Fibroblast of the aortic adventitia (primary cell): Measurements from ENCODE around the gene ZNF616. TPM values are rescaled to one million over a fixed set of nuclear protein-coding genes. Genes with fewer than 3 reads are reported as not detected.

Experiments
- DNase-seq: peaks from one replicate; pipeline ENCODE4 v3.0.0-alpha.2; 2010; ENCODE audit warnings: low read depth
- H3K4me3 ChIP-seq: 2 replicates; pipeline ENCODE4 v1.5.1; 2011; ENCODE audit warnings: low read depth, mild to moderate bottlenecking, control low read depth, low read length, moderate library complexity
- CTCF ChIP-seq: IDR thresholded peaks from 2 replicates; pipeline ENCODE4 v1.5.1; 2011; ENCODE audit warnings: mild to moderate bottlenecking, low read length, control low read depth, inconsistent platforms; ENCODE audit not compliant: insufficient read depth
- total RNA-seq: library from RNA; depleted of rRNA; stranded (reverse); fragments of >200 nt; gene quantifications from 2 replicates; pipeline ENCODE4 v1.2.3, GENCODE V29; 2012; ENCODE audit warnings: low replicate concordance

Gene ZNF616
- total RNA-seq, 1 donor: 8.9 TPM

GRCh38 chr19:52140032-52140710 is 433 bp upstream of the ZNF616 start:
- peak overlapping the region; percentile 40 for H3K4me3 ChIP-seq
- no peak for TF ChIP-seq CTCF
- no peak for DNase-seq

GRCh38 chr19:52138983-52139251 is 821 bp downstream of the ZNF616 start:
- peak overlapping the region; percentile 98 for H3K4me3 ChIP-seq
- no peak for DNase-seq
- TF ChIP-seq CTCF: no peak

GRCh38 chr19:52138278-52138982 is 1.3 kb downstream of the ZNF616 start:
- H3K4me3 ChIP-seq: peak overlapping the region; percentile 98
- TF ChIP-seq CTCF: peak; percentile 0
- DNase-seq: no peak

- DNase-seq: no peak
- H3K4me3 ChIP-seq: no peak overlapping the region
- TF ChIP-seq CTCF: no peak
These were observed 19.5 kb downstream of the ZNF616 start for GRCh38 chr19:52120286-52120685.

GRCh38 chr19:52115526-52116053 is 24.1 kb downstream of the ZNF616 start:
- H3K4me3 ChIP-seq: no peak overlapping the region
- TF ChIP-seq CTCF: no peak
- no peak for DNase-seq

GRCh38 chr19:52114691-52115090 is 25.0 kb downstream of the ZNF616 start:
- H3K4me3 ChIP-seq: no peak overlapping the region
- DNase-seq: no peak
- no peak for TF ChIP-seq CTCF
